CD4-positive, alpha-beta T cell treated with Interferon alpha-2 for 1 hour (primary cell): ENCODE measurements around the gene ZNF722.
"Not testable (repeated sequence)": the region's sequence is repeated elsewhere in the genome, so short reads cannot be mapped to it uniquely, and the experiment has no call there.

ENCODE experiments used
- DNase-seq, 2 donors: peaks; one replicate each; pipeline ENCODE4 v3.0.0-alpha.2; 2020 to 2022

Gene ZNF722

GRCh38 chr7:63998549-63998948, at the start of gene ZNF722:
Gene ZNF722, plus strand, starts transcription at chr7:63998849. Its CDS starts 113 bp downstream, at chr7:63998962.
- no peak for DNase-seq

GRCh38 chr7:63953181-63953580, 45.5 kb upstream of the ZNF722 start:
- no peak for DNase-seq

- no peak for DNase-seq
Measured at GRCh38 chr7:63968629-63969028, 30.0 kb upstream of the ZNF722 start.

- DNase-seq = not testable (repeated sequence)
Measured at GRCh38 chr7:64015496-64015895, 16.8 kb downstream of the ZNF722 start.

- no peak for DNase-seq
Measured at GRCh38 chr7:64035388-64035787, 36.7 kb downstream of the ZNF722 start.

DNA sequence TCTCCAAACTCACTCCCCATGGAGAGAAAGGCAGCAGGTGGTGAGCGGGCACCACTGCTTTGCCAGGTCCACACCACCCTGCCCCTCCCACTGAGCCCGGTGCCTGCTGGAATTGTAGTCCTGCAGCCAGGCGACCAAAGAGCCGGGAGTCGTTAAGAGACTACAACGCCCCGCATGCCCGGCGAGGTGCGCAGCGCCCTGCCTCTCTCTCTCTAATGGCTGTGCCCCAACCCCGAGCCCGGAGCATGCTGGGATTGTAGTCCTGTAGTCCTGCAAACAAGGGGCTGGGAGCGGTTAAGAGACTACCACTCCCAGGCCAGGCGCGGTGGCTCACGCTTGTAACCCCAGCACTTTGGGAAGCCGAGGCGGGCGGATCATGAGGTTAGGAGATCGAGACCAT, 38.4 kb downstream of the ZNF722 start:
- no peak for DNase-seq

DNA sequence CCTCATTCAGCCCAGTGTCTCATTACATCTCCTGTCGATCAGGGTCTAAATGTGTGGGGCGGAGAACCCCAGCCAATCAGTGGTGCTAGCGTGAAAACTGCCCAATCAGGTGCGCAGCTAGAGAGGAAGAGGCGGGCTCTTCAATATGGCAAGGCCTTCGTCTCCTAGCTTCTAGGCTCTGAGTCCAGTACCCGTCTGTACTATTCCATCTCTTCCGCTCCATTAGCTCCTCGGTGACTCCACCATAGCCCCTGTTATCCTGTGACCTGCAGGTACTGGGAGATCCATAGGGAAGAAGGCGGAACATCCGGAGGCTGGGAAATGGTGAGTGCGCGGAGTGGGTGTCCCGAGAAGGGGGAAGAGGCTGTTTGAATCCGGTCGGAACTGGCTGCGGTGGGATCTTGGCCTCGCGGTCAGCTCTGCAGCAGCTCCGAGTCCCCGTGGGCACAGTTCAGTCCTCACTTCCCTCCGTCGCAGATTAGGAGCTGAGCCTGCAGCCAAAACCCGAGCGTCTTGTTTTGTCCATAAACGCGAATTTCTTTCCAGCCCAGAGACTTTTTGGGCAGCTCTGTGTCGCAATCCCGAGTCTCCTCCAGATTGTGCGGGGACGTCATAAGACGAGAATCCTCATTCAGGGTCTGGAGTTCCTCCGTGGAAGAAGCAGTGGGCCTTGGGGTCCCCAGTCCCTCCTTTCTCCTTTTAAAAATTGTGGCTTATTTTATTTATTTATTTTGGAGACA, 46.8 kb downstream of the ZNF722 start, which contains the start of gene ZNF727:
Gene ZNF727, plus strand, starts transcription at position 134 of the 740 bp plus-strand sequence. Its CDS starts 188 bp downstream, at position 322.
- peak; percentile 15 to 33 for DNase-seq

DNA sequence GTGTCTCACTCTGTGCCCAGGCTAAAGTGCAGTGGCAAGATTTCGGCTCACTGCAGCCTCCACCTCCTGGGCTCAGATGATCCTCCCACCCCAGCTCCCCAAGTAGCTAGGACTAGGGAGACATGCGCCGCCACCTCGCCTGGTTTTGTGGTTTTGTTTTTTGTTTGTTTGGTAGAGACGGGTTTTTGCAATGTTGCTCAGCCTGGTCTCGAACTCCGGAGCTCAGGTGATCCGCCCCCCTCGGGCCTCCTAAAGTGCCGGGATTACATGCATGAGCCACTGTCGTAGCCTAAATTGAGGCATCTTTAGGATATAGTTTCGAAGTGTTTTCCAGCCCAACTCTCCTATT, 47.4 kb downstream of the ZNF722 start:
- DNase-seq = no peak
